T-helper 2 cell treated with Interferon-gamma antibody and Interleukin-4, amounts not matched to agents 5 μg/mL and 100 μg/mL, for 36 hours (primary cell): Measurements from ENCODE around the gene ASB8.
A peak's percentile ranks its signal among the peaks of the same experiment; 100 is the strongest.

Experiments
- DNase-seq: peaks from one replicate; pipeline ENCODE4 v3.0.0; 2021; ENCODE audit warnings: low spot score
- H3K27ac Mint-ChIP-seq: one replicate; pipeline ENCODE4 v1.8.0; 2021; ENCODE audit warnings: mild to moderate bottlenecking, mixed read lengths
- H3K27me3 Mint-ChIP-seq: one replicate; pipeline ENCODE4 v1.8.0; 2021; ENCODE audit warnings: low read depth, mixed read lengths
- H3K36me3 Mint-ChIP-seq: one replicate; pipeline ENCODE4 v1.8.0; 2021; ENCODE audit warnings: low read depth, mixed read lengths
- H3K4me1 Mint-ChIP-seq: one replicate; pipeline ENCODE4 v1.8.0; 2021; ENCODE audit warnings: low read depth, mixed read lengths
- H3K4me3 Mint-ChIP-seq: one replicate; pipeline ENCODE4 v1.8.0; 2022; ENCODE audit warnings: mild to moderate bottlenecking, moderate library complexity, mixed read lengths
- H3K9me3 Mint-ChIP-seq: one replicate; pipeline ENCODE4 v1.8.0; 2021; ENCODE audit warnings: mixed read lengths

ASB8 gene

GRCh38 chr12:48189331-48190125, 32.2 kb upstream of the ASB8 start:
- H3K4me3 Mint-ChIP-seq: no peak overlapping the region
- no peaks in the 10 kb centered on the region for H3K9me3 Mint-ChIP-seq
- H3K27ac Mint-ChIP-seq: no peak overlapping the region
- DNase-seq: peak; percentile 45
- H3K36me3 Mint-ChIP-seq: no peaks in the 10 kb centered on the region
- peaks cover 7% of the 10 kb centered on the region for H3K4me1 Mint-ChIP-seq
- peaks cover 66% of the 10 kb centered on the region for H3K27me3 Mint-ChIP-seq

GRCh38 chr12:48187916-48188695, 30.8 kb upstream of the ASB8 start:
- H3K9me3 Mint-ChIP-seq: no peaks in the 10 kb centered on the region
- H3K27me3 Mint-ChIP-seq: peaks cover 57% of the 10 kb centered on the region
- H3K4me3 Mint-ChIP-seq: no peak overlapping the region
- no peak overlapping the region for H3K27ac Mint-ChIP-seq
- no peaks in the 10 kb centered on the region for H3K36me3 Mint-ChIP-seq
- peaks cover 9% of the 10 kb centered on the region for H3K4me1 Mint-ChIP-seq
- DNase-seq: no peak

- Mint-ChIP-seq H3K27me3 (peaks cover 60% of the 10 kb centered on the region), H3K27ac (no peak overlapping the region), H3K4me3 (no peak overlapping the region), H3K4me1 (peaks cover 12% of the 10 kb centered on the region), H3K36me3 (no peaks in the 10 kb centered on the region), H3K9me3 (no peaks in the 10 kb centered on the region)
- no peak for DNase-seq
Observed at GRCh38 chr12:48185181-48185919, 28.0 kb upstream of the ASB8 start.

- H3K27ac Mint-ChIP-seq: peak overlapping the region; percentile 23
- peaks cover 55% of the 10 kb centered on the region for H3K27me3 Mint-ChIP-seq
- no peaks in the 10 kb centered on the region for H3K9me3 Mint-ChIP-seq
- H3K4me1 Mint-ChIP-seq: peaks cover 12% of the 10 kb centered on the region
- peak overlapping the region; percentile 33 for H3K4me3 Mint-ChIP-seq
- no peak for DNase-seq
- no peaks in the 10 kb centered on the region for H3K36me3 Mint-ChIP-seq
Observed at GRCh38 chr12:48184549-48184922, 27.2 kb upstream of the ASB8 start.

GRCh38 chr12:48183876-48184548, 26.7 kb upstream of the ASB8 start:
- peaks cover 58% of the 10 kb centered on the region for H3K27me3 Mint-ChIP-seq
- no peak for DNase-seq

GRCh38 chr12:48183091-48183875, 26.0 kb upstream of the ASB8 start, which contains the start of gene CCDC184:
TSS of gene CCDC184 (plus strand) at chr12:48183644. CDS start at chr12:48184123, 479 bp downstream.
- Mint-ChIP-seq H3K36me3 (no peaks in the 10 kb centered on the region), H3K27ac (peak within 1 kb of the TSS; percentile 65), H3K4me3 (peak within 1 kb of the TSS; percentile 91), H3K27me3 (peaks cover 62% of the 10 kb centered on the region), H3K9me3 (no peaks in the 10 kb centered on the region), H3K4me1 (peaks cover 12% of the 10 kb centered on the region)
- DNase-seq: peak; percentile 67

More at GRCh38 chr12:48183876-48184548, 26.7 kb upstream of the ASB8 start:
- H3K27ac Mint-ChIP-seq: no peak overlapping the region
- no peaks in the 10 kb centered on the region for H3K9me3 Mint-ChIP-seq
- H3K4me1 Mint-ChIP-seq: peaks cover 12% of the 10 kb centered on the region
- peak overlapping the region; percentile 50 for H3K4me3 Mint-ChIP-seq
- H3K36me3 Mint-ChIP-seq: no peaks in the 10 kb centered on the region

GRCh38 chr12:48182631-48183030, 25.3 kb upstream of the ASB8 start:
- Mint-ChIP-seq H3K36me3 (no peaks in the 10 kb centered on the region), H3K4me1 (peaks cover 12% of the 10 kb centered on the region), H3K4me3 (peak overlapping the region; percentile 91), H3K9me3 (no peaks in the 10 kb centered on the region), H3K27ac (no peak overlapping the region), H3K27me3 (peaks cover 62% of the 10 kb centered on the region)
- DNase-seq: no peak

- DNase-seq: no peak
- Mint-ChIP-seq H3K36me3 (no peaks in the 10 kb centered on the region), H3K27ac (no peak overlapping the region), H3K27me3 (peaks cover 61% of the 10 kb centered on the region), H3K9me3 (no peaks in the 10 kb centered on the region), H3K4me1 (peaks cover 15% of the 10 kb centered on the region), H3K4me3 (no peak overlapping the region)
Observed at GRCh38 chr12:48180857-48181495, 23.7 kb upstream of the ASB8 start.

- Mint-ChIP-seq H3K4me1 (peaks cover 19% of the 10 kb centered on the region), H3K36me3 (no peaks in the 10 kb centered on the region), H3K9me3 (no peaks in the 10 kb centered on the region), H3K4me3 (no peak overlapping the region), H3K27me3 (peaks cover 55% of the 10 kb centered on the region), H3K27ac (no peak overlapping the region)
- no peak for DNase-seq
Observed at GRCh38 chr12:48180424-48180823, 23.1 kb upstream of the ASB8 start.

- Mint-ChIP-seq H3K27me3 (peaks cover 46% of the 10 kb centered on the region), H3K4me3 (no peak overlapping the region)
- DNase-seq: no peak
Observed at GRCh38 chr12:48179466-48179865, 22.2 kb upstream of the ASB8 start.

GRCh38 chr12:48177982-48178381, 20.7 kb upstream of the ASB8 start:
- Mint-ChIP-seq H3K27me3 (peaks cover 41% of the 10 kb centered on the region), H3K4me3 (no peak overlapping the region), H3K27ac (no peak overlapping the region), H3K9me3 (no peaks in the 10 kb centered on the region), H3K4me1 (peaks cover 17% of the 10 kb centered on the region), H3K36me3 (no peaks in the 10 kb centered on the region)
- no peak for DNase-seq

More at GRCh38 chr12:48179466-48179865, 22.2 kb upstream of the ASB8 start:
- H3K9me3 Mint-ChIP-seq: no peaks in the 10 kb centered on the region
- H3K27ac Mint-ChIP-seq: no peak overlapping the region
- H3K4me1 Mint-ChIP-seq: peaks cover 19% of the 10 kb centered on the region
- no peaks in the 10 kb centered on the region for H3K36me3 Mint-ChIP-seq

- H3K4me1 Mint-ChIP-seq: peaks cover 12% of the 10 kb centered on the region
- no peaks in the 10 kb centered on the region for H3K36me3 Mint-ChIP-seq
- no peak for DNase-seq
- no peaks in the 10 kb centered on the region for H3K9me3 Mint-ChIP-seq
- peaks cover 32% of the 10 kb centered on the region for H3K27me3 Mint-ChIP-seq
- no peak overlapping the region for H3K27ac Mint-ChIP-seq
- peak overlapping the region; percentile 69 for H3K4me3 Mint-ChIP-seq
Observed at GRCh38 chr12:48176417-48176751, 19.1 kb upstream of the ASB8 start.
